Upper lobe of right lung (tissue), 1 donor: ENCODE measurements around the gene ALK. TPM values are rescaled to one million over a fixed set of nuclear protein-coding genes. Genes with fewer than 3 reads are reported as not detected.

Experiments used
- ATAC-seq: fragments of 200-7000 bp; cut with Tn5 transposase; one replicate; pipeline ENCODE4 v1.9.1; 2020; ENCODE audit warnings: mild to moderate bottlenecking, moderate library complexity
- DNase-seq: peaks from one replicate; pipeline ENCODE4 v3.0.0-alpha.2; 2020
- H3K27ac ChIP-seq: fragments of 200-600 bp; one replicate; pipeline ENCODE4 v1.8.0; 2022
- H3K27me3 ChIP-seq: fragments of 200-600 bp; one replicate; pipeline ENCODE4 v1.8.0; 2022; ENCODE audit warnings: mild to moderate bottlenecking
- H3K36me3 ChIP-seq: fragments of 200-600 bp; one replicate; pipeline ENCODE4 v1.8.0; 2022
- H3K4me1 ChIP-seq: fragments of 200-600 bp; one replicate; pipeline ENCODE4 v1.8.0; 2022
- H3K4me3 ChIP-seq: fragments of 200-600 bp; one replicate; pipeline ENCODE4 v1.8.0; 2022; ENCODE audit warnings: mild to moderate bottlenecking
- H3K9me3 ChIP-seq: fragments of 200-600 bp; one replicate; pipeline ENCODE4 v1.8.0; 2022
- CTCF ChIP-seq: fragments of 200-600 bp; IDR thresholded peaks from one replicate; pipeline ENCODE4 v1.8.0; 2022; ENCODE audit warnings: antibody characterized with exemption
- intact Hi-C: fragments of 100-400 bp; cut with DNase I; formaldehyde crosslinking; loops from one replicate; pipeline ENCODE4 v1.11.0; 2022
- total RNA-seq: library from RNA; stranded (reverse); fragmentation: NEBNext Ultra II Directional; extraction: Animal tissue kit (Norgen Biotek cat#: 25700); gene quantifications from one replicate; pipeline ENCODE4 v1.2.1, GENCODE V29; 2021
- donor health status: DM: no; HTN: yes; CAD: no; lungs with severe emphysema.

ALK gene
- total RNA-seq, 1 donor from 2014 or later = not detected

- no peak overlapping the region for H3K27ac ChIP-seq
- ATAC-seq = no peak
- H3K36me3 ChIP-seq = no peaks in the 10 kb centered on the region
- no peaks in the 10 kb centered on the region for H3K4me1 ChIP-seq
- no peak for DNase-seq
- intact Hi-C loops = no loop called here
- no peak for TF ChIP-seq CTCF
- H3K9me3 ChIP-seq = no peaks in the 10 kb centered on the region
- H3K27me3 ChIP-seq = no peaks in the 10 kb centered on the region
- no peak overlapping the region for H3K4me3 ChIP-seq
Measured at GRCh38 chr2:29777161-29777560, 144.2 kb downstream of the ALK start.

DNA sequence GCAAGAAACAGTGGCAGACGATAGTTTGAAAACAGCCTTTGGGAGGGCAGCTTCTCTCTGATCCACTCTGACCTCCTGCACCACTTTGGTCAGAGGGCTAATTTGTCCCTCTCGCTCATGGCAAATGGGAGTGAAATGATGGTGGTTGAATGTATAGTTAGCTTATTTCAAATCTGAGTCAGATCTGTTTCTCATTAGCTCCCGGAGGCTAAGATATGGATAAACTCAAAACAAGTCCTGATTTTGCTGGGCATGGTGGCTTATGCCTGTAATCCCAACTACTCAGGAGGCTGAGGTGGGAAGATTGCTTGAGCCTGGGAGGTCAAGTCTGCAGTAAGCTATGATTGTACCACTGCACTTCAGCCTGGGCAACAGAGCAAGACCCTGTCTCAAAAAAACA is 145.0 kb downstream of the ALK start:
- TF ChIP-seq CTCF = no peak
- Histone ChIP-seq H3K9me3 (no peaks in the 10 kb centered on the region), H3K4me1 (no peaks in the 10 kb centered on the region), H3K27me3 (no peaks in the 10 kb centered on the region), H3K27ac (no peak overlapping the region), H3K4me3 (no peak overlapping the region), H3K36me3 (no peaks in the 10 kb centered on the region)
- no peak for ATAC-seq
- intact Hi-C loops = no loop called here
- DNase-seq = no peak

DNA sequence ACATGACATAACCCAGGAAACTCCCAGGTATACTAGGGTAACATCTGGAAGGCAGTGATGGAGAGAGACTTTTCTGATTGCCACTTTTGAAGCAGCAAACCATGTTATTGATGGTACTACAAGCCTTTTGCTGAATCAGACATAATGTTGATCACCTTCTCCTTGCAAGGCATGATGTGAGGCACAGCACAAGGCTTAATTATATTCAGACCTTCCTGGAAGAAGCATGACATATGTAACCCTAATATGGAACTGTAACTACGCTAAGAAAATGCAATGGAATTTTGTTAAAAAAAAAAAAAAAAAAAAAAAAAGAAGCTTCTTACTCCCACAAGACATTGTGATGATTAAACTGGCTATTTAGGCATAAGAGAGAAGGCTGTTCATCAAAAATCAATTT is 145.4 kb downstream of the ALK start:
- intact Hi-C loops = no loop called here

GRCh38 chr2:29774624-29775023 is 146.8 kb downstream of the ALK start:
- no peaks in the 10 kb centered on the region for H3K36me3 ChIP-seq
- DNase-seq = no peak

More for the DNA sequence above, 145.4 kb downstream of the ALK start:
- DNase-seq = no peak
- no peak for ATAC-seq
- H3K4me3 ChIP-seq = no peak overlapping the region
- TF ChIP-seq CTCF = no peak
- H3K36me3 ChIP-seq = no peaks in the 10 kb centered on the region
- no peaks in the 10 kb centered on the region for H3K9me3 ChIP-seq
- no peaks in the 10 kb centered on the region for H3K27me3 ChIP-seq
- no peaks in the 10 kb centered on the region for H3K4me1 ChIP-seq
- H3K27ac ChIP-seq = no peak overlapping the region

DNA sequence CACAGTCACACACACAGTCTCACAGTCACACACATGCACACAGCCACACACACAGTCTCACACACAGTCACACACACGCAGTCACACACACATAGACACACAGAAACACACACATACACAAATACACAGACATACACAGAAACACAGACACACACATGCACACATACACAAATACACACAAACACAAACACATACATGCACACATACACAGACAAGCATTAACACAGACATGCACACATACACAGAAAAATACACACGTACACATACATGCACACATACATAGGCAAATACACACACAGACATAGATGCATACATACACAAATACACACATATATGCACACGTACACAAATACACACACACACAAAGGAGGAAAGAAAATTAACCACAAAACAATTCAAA is 150.5 kb downstream of the ALK start:
- DNase-seq (no peak), ATAC-seq (no peak)
- TF ChIP-seq CTCF = no peak
- Histone ChIP-seq H3K9me3 (no peaks in the 10 kb centered on the region), H3K36me3 (no peaks in the 10 kb centered on the region), H3K4me1 (no peaks in the 10 kb centered on the region), H3K27ac (no peak overlapping the region), H3K4me3 (no peak overlapping the region), H3K27me3 (peaks cover 4% of the 10 kb centered on the region)
- intact Hi-C loops = no loop called here

More at GRCh38 chr2:29774624-29775023, 146.8 kb downstream of the ALK start:
- H3K9me3 ChIP-seq = no peaks in the 10 kb centered on the region
- no peaks in the 10 kb centered on the region for H3K27me3 ChIP-seq
- H3K4me1 ChIP-seq = no peaks in the 10 kb centered on the region
- ATAC-seq = no peak
- H3K4me3 ChIP-seq = no peak overlapping the region
- intact Hi-C loops = no loop called here
- H3K27ac ChIP-seq = no peak overlapping the region
- TF ChIP-seq CTCF = no peak

GRCh38 chr2:29769847-29770246 is 151.5 kb downstream of the ALK start:
- ATAC-seq (no peak), DNase-seq (no peak)
- no peaks in the 10 kb centered on the region for H3K36me3 ChIP-seq
- H3K27ac ChIP-seq = no peak overlapping the region
- H3K27me3 ChIP-seq = peaks cover 4% of the 10 kb centered on the region
- no peaks in the 10 kb centered on the region for H3K9me3 ChIP-seq
- H3K4me3 ChIP-seq = no peak overlapping the region
- TF ChIP-seq CTCF = no peak
- no peaks in the 10 kb centered on the region for H3K4me1 ChIP-seq
- intact Hi-C loops = no loop called here
